Liver (tissue), 3 donors: ENCODE results near the gene HID1.
"Not testable (repeated sequence)": the region's sequence is repeated elsewhere in the genome, so short reads cannot be mapped to it uniquely, and the experiment has no call there.

Experiments used
- FOXA1 ChIP-seq: IDR thresholded peaks from 2 replicates; pipeline ENCODE4 v1.6.1; 2016; ENCODE audit warnings: antibody characterized with exemption
- JUND ChIP-seq, 2 donors: IDR thresholded peaks; 2 replicates each; pipeline ENCODE4 v1.6.1; 2016; ENCODE audit warnings: antibody characterized with exemption in 2 of 2
- RAD21 ChIP-seq, 2 donors: IDR thresholded peaks; 2 replicates each; pipeline ENCODE4 v1.6.1; 2016; ENCODE audit warnings: antibody characterized with exemption in 2 of 2, mild to moderate bottlenecking in 2 of 2
- TAF1 ChIP-seq: conservative IDR thresholded peaks from 2 replicates; pipeline ENCODE4 v1.6.1; 2016; ENCODE audit warnings: antibody characterized with exemption, mild to moderate bottlenecking
- YY1 ChIP-seq: IDR thresholded peaks from 2 replicates; pipeline ENCODE4 v1.6.1; 2016; ENCODE audit warnings: antibody characterized with exemption, mild to moderate bottlenecking
- TF ChIP-seq, protein P1 (sequence below): fragments of 150-350 bp; IDR thresholded peaks from 2 replicates; pipeline ENCODE4 v1.5.1; 2017; ENCODE audit warnings: improper control_type of control experiment, low read depth, low read length; ENCODE audit not compliant: missing input control
- TF ChIP-seq, protein P2 (sequence below): IDR thresholded peaks from 2 replicates; pipeline ENCODE4 v1.6.1; 2016; ENCODE audit warnings: antibody characterized with exemption
- TF ChIP-seq, protein P3 (sequence below): IDR thresholded peaks from 2 replicates; pipeline ENCODE4 v1.6.1; 2016; ENCODE audit warnings: antibody characterized with exemption
- TF ChIP-seq, protein P4 (sequence below): IDR thresholded peaks from 2 replicates; pipeline ENCODE4 v1.6.1; 2016; ENCODE audit warnings: antibody characterized with exemption, mild to moderate bottlenecking
- donor health status: healthy.
- donor health status: healthy.

DNA sequence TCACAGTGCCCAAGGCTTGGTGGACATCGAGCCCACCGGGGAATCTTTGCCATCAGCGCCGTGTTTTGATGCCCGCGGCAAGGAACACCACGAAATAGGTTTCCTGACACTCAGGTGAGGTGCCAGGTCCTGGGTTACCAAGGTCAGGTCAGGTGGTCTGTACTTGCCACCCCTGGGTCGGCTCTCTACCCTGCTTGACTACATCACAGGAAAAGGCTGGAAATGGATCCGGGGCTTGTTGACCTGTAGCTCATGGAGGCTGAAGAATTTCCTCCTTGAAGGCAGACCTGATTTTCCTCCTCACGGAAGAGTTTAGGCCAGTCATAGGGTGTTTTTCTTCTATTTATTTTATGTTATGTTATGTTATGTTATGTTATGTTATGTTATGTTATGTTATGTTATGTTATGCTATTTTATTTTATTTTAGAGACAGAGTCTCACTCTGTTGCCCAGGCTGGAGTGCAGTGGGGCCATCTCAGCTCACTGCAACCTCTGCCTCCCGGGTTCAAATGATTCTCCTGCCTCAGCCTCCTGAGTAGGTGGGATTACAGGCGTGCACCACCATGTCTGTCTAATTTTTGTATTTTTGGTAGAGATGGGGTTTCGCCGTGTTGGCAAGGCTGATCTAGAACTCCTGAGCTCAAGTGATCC, 10.2 kb upstream of the HID1 start:
- TF ChIP-seq, protein P1, sequence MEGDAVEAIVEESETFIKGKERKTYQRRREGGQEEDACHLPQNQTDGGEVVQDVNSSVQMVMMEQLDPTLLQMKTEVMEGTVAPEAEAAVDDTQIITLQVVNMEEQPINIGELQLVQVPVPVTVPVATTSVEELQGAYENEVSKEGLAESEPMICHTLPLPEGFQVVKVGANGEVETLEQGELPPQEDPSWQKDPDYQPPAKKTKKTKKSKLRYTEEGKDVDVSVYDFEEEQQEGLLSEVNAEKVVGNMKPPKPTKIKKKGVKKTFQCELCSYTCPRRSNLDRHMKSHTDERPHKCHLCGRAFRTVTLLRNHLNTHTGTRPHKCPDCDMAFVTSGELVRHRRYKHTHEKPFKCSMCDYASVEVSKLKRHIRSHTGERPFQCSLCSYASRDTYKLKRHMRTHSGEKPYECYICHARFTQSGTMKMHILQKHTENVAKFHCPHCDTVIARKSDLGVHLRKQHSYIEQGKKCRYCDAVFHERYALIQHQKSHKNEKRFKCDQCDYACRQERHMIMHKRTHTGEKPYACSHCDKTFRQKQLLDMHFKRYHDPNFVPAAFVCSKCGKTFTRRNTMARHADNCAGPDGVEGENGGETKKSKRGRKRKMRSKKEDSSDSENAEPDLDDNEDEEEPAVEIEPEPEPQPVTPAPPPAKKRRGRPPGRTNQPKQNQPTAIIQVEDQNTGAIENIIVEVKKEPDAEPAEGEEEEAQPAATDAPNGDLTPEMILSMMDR = not testable (repeated sequence)
- TF ChIP-seq RAD21 (IDR thresholded peaks at IDR 0.05); FOXA1; JUND (IDR thresholded peaks at IDR 0.05); TAF1; YY1: not testable (repeated sequence)
- TF ChIP-seq, protein P2, sequence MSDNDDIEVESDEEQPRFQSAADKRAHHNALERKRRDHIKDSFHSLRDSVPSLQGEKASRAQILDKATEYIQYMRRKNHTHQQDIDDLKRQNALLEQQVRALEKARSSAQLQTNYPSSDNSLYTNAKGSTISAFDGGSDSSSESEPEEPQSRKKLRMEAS = not testable (repeated sequence)
- TF ChIP-seq, protein P3, sequence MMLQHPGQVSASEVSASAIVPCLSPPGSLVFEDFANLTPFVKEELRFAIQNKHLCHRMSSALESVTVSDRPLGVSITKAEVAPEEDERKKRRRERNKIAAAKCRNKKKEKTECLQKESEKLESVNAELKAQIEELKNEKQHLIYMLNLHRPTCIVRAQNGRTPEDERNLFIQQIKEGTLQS = not testable (repeated sequence)
- TF ChIP-seq, protein P4, sequence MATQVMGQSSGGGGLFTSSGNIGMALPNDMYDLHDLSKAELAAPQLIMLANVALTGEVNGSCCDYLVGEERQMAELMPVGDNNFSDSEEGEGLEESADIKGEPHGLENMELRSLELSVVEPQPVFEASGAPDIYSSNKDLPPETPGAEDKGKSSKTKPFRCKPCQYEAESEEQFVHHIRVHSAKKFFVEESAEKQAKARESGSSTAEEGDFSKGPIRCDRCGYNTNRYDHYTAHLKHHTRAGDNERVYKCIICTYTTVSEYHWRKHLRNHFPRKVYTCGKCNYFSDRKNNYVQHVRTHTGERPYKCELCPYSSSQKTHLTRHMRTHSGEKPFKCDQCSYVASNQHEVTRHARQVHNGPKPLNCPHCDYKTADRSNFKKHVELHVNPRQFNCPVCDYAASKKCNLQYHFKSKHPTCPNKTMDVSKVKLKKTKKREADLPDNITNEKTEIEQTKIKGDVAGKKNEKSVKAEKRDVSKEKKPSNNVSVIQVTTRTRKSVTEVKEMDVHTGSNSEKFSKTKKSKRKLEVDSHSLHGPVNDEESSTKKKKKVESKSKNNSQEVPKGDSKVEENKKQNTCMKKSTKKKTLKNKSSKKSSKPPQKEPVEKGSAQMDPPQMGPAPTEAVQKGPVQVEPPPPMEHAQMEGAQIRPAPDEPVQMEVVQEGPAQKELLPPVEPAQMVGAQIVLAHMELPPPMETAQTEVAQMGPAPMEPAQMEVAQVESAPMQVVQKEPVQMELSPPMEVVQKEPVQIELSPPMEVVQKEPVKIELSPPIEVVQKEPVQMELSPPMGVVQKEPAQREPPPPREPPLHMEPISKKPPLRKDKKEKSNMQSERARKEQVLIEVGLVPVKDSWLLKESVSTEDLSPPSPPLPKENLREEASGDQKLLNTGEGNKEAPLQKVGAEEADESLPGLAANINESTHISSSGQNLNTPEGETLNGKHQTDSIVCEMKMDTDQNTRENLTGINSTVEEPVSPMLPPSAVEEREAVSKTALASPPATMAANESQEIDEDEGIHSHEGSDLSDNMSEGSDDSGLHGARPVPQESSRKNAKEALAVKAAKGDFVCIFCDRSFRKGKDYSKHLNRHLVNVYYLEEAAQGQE = not testable (repeated sequence)
